NCI-H1436 (cell line): ENCODE results near the gene PURA.

ENCODE experiments used
- DNase-seq: peaks from one replicate; lab custom pipeline; 2025; lab: John Stamatoyannopoulos, UW

The PURA gene

GRCh38 chr5:140159014-140159927 is 45.4 kb downstream of the PURA start:
- DNase-seq: no peak

- no peak for DNase-seq
These were observed 48.4 kb downstream of the PURA start for GRCh38 chr5:140162275-140162674.

- DNase-seq: no peak
These were observed 48.9 kb downstream of the PURA start for GRCh38 chr5:140162781-140163180.

GRCh38 chr5:140165101-140165922 is 51.4 kb downstream of the PURA start:
- DNase-seq: no peak

GRCh38 chr5:140165923-140166270 is 52.0 kb downstream of the PURA start:
- no peak for DNase-seq

GRCh38 chr5:140166911-140167310 is 53.0 kb downstream of the PURA start:
- no peak for DNase-seq

GRCh38 chr5:140168371-140168770 is 54.5 kb downstream of the PURA start:
- DNase-seq: no peak

- DNase-seq: no peak
These were observed 55.5 kb downstream of the PURA start for GRCh38 chr5:140169410-140169809.

- no peak for DNase-seq
These were observed 58.6 kb downstream of the PURA start for GRCh38 chr5:140172483-140172882.

GRCh38 chr5:140174014-140174413 is 60.1 kb downstream of the PURA start:
- no peak for DNase-seq

- peak; percentile 96 for DNase-seq
These were observed 60.8 kb downstream of the PURA start, which contains the start of gene CYSTM1 for GRCh38 chr5:140174465-140175366. Gene CYSTM1, plus strand, starts transcription at chr5:140175188. Its CDS starts 19,278 bp downstream, at chr5:140194466.
